ENCODE measurements around the gene EHF. TPM values are rescaled to one million over a fixed set of nuclear protein-coding genes. Genes with fewer than 3 reads are reported as not detected.

The EHF gene
- total RNA-seq, 1 donor from 2014 or later, result 1.2 TPM

GRCh38 chr11:34658071-34659015 lies 37.5 kb downstream of the EHF start:
- Mint-ChIP-seq H3K9me3 (no peaks in the 10 kb centered on the region), H3K27ac (no peak overlapping the region), H3K27me3 (ENCODE audit: low read depth) (peaks cover 14% of the 10 kb centered on the region), H3K4me3 (no peak overlapping the region), H3K36me3 (no peaks in the 10 kb centered on the region), H3K4me1 (peaks cover 3% of the 10 kb centered on the region)
- DNase-seq (ENCODE audit: low spot score in 2 of 2, unreplicated experiment in 2 of 2), result no peak
- TF ChIP-seq CTCF (IDR thresholded peaks at IDR 0.05; ENCODE audit: unreplicated experiment), result no peak

GRCh38 chr11:34659096-34659733 lies 38.3 kb downstream of the EHF start:
- Mint-ChIP-seq H3K27me3 (ENCODE audit: low read depth) (peaks cover 14% of the 10 kb centered on the region), H3K36me3 (no peaks in the 10 kb centered on the region), H3K4me3 (no peak overlapping the region), H3K9me3 (no peaks in the 10 kb centered on the region), H3K4me1 (peaks cover under 1% of the 10 kb centered on the region), H3K27ac (no peak overlapping the region)
- TF ChIP-seq CTCF (IDR thresholded peaks at IDR 0.05; ENCODE audit: unreplicated experiment), result no peak
- no peak for DNase-seq (ENCODE audit: low spot score in 2 of 2, unreplicated experiment in 2 of 2)

GRCh38 chr11:34665077-34665835 lies 44.4 kb downstream of the EHF start:
- H3K9me3 Mint-ChIP-seq, result no peaks in the 10 kb centered on the region
- no peaks in the 10 kb centered on the region for H3K36me3 Mint-ChIP-seq
- no peak for TF ChIP-seq CTCF (IDR thresholded peaks at IDR 0.05; ENCODE audit: unreplicated experiment)
- no peak for DNase-seq (ENCODE audit: low spot score in 2 of 2, unreplicated experiment in 2 of 2)
- no peak overlapping the region for H3K4me3 Mint-ChIP-seq
- H3K27me3 Mint-ChIP-seq (ENCODE audit: low read depth), result peaks cover 13% of the 10 kb centered on the region
- H3K4me1 Mint-ChIP-seq, result no peaks in the 10 kb centered on the region
- no peak overlapping the region for H3K27ac Mint-ChIP-seq

- Mint-ChIP-seq H3K4me3 (no peak overlapping the region), H3K27ac (no peak overlapping the region), H3K36me3 (no peaks in the 10 kb centered on the region), H3K9me3 (no peaks in the 10 kb centered on the region), H3K4me1 (no peaks in the 10 kb centered on the region), H3K27me3 (ENCODE audit: low read depth) (peaks cover 6% of the 10 kb centered on the region)
- TF ChIP-seq CTCF (IDR thresholded peaks at IDR 0.05; ENCODE audit: unreplicated experiment), result no peak
- DNase-seq (ENCODE audit: low spot score in 2 of 2, unreplicated experiment in 2 of 2), result no peak
Observed at GRCh38 chr11:34667810-34668582, 47.1 kb downstream of the EHF start.

- no peaks in the 10 kb centered on the region for H3K4me1 Mint-ChIP-seq
- H3K27me3 Mint-ChIP-seq (ENCODE audit: low read depth), result peaks cover 6% of the 10 kb centered on the region
- H3K9me3 Mint-ChIP-seq, result no peaks in the 10 kb centered on the region
- H3K4me3 Mint-ChIP-seq, result no peak overlapping the region
- DNase-seq (ENCODE audit: low spot score in 2 of 2, unreplicated experiment in 2 of 2), result no peak
- no peak for TF ChIP-seq CTCF (IDR thresholded peaks at IDR 0.05; ENCODE audit: unreplicated experiment)
- H3K27ac Mint-ChIP-seq, result no peak overlapping the region
- no peaks in the 10 kb centered on the region for H3K36me3 Mint-ChIP-seq
Observed at GRCh38 chr11:34668583-34669053, 47.7 kb downstream of the EHF start.

All from mesothelial cell of epicardium (in vitro differentiated cells).